Measurements from ENCODE around the gene SEL1L. TPM values are rescaled to one million over a fixed set of nuclear protein-coding genes. Genes with fewer than 3 reads are reported as not detected.
"Not testable (repeated sequence)": the region's sequence is repeated elsewhere in the genome, so short reads cannot be mapped to it uniquely, and the experiment has no call there.

Gene SEL1L
- polyA plus RNA-seq, 1 experiment, result 40.7 TPM

DNA sequence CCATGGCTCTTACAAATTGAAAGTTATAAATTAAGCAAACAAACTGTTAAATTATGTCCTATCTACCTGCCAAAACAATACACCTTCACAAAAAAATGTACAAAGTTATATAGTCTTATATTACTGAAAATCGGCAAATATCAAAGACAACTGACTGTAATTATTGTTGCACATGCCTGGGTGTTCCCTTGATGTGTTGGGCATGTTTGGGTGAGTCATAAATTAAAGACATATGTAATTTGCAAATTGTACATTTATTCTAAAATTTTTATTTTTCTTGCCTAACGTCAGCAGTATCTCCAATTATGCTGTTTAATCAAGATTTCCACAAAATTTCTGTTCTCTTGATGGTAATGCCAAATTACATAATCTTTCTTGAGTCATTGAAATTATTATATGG, 22.0 kb upstream of the SEL1L start:
- POLR2A ChIA-PET, result no interaction called here
- CTCF ChIA-PET, result no interaction called here
- Histone ChIP-seq H3K9me3 (ENCODE audit: control insufficient read depth, insufficient read depth, low read length) (no peaks in the 10 kb centered on the region), H3K27ac (ENCODE audit: low read depth, low read length) (no peak overlapping the region), H3K4me3 (ENCODE audit: low read depth, low read length) (no peak overlapping the region), H3K27me3 (ENCODE audit: control insufficient read depth, insufficient read depth, low read length) (no peaks in the 10 kb centered on the region)
- DNase-seq (ENCODE audit: low read depth, low spot score), result no peak
- TF ChIP-seq, protein P1, sequence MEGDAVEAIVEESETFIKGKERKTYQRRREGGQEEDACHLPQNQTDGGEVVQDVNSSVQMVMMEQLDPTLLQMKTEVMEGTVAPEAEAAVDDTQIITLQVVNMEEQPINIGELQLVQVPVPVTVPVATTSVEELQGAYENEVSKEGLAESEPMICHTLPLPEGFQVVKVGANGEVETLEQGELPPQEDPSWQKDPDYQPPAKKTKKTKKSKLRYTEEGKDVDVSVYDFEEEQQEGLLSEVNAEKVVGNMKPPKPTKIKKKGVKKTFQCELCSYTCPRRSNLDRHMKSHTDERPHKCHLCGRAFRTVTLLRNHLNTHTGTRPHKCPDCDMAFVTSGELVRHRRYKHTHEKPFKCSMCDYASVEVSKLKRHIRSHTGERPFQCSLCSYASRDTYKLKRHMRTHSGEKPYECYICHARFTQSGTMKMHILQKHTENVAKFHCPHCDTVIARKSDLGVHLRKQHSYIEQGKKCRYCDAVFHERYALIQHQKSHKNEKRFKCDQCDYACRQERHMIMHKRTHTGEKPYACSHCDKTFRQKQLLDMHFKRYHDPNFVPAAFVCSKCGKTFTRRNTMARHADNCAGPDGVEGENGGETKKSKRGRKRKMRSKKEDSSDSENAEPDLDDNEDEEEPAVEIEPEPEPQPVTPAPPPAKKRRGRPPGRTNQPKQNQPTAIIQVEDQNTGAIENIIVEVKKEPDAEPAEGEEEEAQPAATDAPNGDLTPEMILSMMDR (IDR thresholded peaks at IDR 0.05; ENCODE audit: low read depth, low read length), result no peak

DNA sequence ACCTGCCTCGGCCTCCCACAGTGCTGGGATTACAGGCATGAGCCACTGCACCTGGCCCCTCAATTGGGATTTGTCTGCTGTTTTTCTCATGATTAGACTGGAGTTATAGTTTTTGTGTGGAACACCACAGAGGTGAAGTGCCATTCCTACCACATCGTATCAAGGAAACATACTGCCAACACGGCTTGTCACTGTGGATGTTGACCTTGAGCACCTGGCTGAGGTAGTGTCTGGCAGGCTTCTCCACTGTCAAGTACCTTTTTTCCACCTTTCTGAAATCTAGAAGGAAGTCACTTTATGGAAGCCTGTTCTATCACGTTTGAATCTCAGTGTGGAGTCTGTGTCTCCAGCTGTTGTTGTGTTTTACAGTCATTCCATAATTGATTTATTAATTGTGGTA, 21.4 kb upstream of the SEL1L start:
- CTCF ChIA-PET, result no interaction called here
- Histone ChIP-seq H3K9me3 (ENCODE audit: control insufficient read depth, insufficient read depth, low read length) (no peaks in the 10 kb centered on the region), H3K4me3 (ENCODE audit: low read depth, low read length) (no peak overlapping the region), H3K27me3 (ENCODE audit: control insufficient read depth, insufficient read depth, low read length) (no peaks in the 10 kb centered on the region), H3K27ac (ENCODE audit: low read depth, low read length) (no peak overlapping the region)
- TF ChIP-seq, protein P1 (IDR thresholded peaks at IDR 0.05; ENCODE audit: low read depth, low read length), result no peak
- DNase-seq (ENCODE audit: low read depth, low spot score), result no peak
- POLR2A ChIA-PET, result no interaction called here

DNA sequence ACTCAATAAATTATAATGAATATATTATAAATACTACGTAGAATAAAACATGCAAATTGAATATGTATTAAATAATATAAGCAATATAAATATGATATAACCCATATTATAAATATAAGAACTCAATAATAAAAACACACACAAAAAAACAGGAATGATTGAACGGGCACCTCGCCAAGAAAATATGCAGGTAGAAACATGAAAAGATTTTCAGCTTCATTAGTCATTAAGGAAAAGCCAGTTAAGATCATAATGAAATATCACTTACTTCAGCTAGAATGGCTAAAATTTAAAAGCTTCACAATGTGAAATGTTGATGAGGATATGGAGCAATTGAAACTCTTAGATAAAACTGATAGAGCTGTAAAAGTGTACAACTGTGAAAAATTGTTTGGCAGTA, 17.8 kb upstream of the SEL1L start:
- H3K27ac ChIP-seq (ENCODE audit: low read depth, low read length), result no peak overlapping the region
- DNase-seq (ENCODE audit: low read depth, low spot score), result no peak
- CTCF ChIA-PET, result no interaction called here
- no peaks in the 10 kb centered on the region for H3K9me3 ChIP-seq (ENCODE audit: control insufficient read depth, insufficient read depth, low read length)
- TF ChIP-seq, protein P1 (IDR thresholded peaks at IDR 0.05; ENCODE audit: low read depth, low read length), result no peak
- no peaks in the 10 kb centered on the region for H3K27me3 ChIP-seq (ENCODE audit: control insufficient read depth, insufficient read depth, low read length)
- POLR2A ChIA-PET, result no interaction called here
- H3K4me3 ChIP-seq (ENCODE audit: low read depth, low read length), result no peak overlapping the region

DNA sequence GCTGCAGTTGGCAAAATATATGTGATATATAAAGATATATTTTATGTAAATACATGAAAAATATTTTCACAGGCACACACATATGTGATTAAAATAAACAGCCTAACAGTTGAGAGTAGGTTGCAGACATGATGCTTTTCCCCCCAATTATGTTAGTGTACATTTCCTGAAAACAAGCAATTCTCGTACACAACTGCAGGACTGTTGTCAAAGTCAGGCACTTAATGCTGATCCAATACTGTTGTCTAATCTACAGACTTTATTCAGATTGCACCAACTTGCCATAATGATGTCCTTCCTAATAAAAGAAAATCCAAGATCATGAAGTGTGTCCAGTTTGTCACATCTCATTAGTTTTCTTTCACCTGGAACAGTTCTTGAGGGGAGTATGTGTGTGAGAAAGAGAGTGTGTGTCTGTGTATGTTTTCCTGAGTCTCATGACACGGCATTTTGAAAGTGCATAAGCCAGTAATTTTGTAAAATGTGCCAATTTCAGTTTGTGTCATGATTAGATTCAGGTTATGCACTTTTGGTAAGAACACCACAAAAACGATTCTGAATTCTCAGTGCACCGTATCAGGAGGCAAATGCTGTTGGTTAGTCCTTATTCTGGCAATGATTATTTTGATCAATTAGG, 16.5 kb upstream of the SEL1L start:
- no peak overlapping the region for H3K4me3 ChIP-seq (ENCODE audit: low read depth, low read length)
- no peak overlapping the region for H3K27ac ChIP-seq (ENCODE audit: low read depth, low read length)
- ChIA-PET POLR2A (no interaction called here), CTCF (no interaction called here)
- TF ChIP-seq, protein P1 (IDR thresholded peaks at IDR 0.05; ENCODE audit: low read depth, low read length), result no peak
- no peaks in the 10 kb centered on the region for H3K27me3 ChIP-seq (ENCODE audit: control insufficient read depth, insufficient read depth, low read length)
- H3K9me3 ChIP-seq (ENCODE audit: control insufficient read depth, insufficient read depth, low read length), result no peaks in the 10 kb centered on the region
- DNase-seq (ENCODE audit: low read depth, low spot score), result no peak

DNA sequence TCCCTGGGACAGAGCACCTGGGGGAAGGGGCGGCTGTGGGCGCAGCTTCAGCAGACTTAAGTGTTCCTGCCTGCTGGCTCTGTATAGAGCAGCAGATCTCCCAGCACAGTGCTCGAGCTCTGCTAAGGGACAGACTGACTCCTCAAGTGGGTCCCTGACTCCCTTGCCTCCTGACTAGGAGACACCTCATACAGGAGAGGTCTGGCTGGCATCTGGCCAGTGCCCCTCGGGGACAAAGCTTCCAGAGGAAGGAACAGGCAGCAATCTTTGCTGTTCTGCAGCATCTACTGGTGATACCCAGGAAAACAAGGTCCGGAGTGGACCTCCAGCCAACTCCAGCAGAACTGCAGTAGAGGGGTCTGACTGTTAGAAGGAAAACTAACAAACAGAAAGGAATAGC, 7.6 kb upstream of the SEL1L start:
- H3K27me3 ChIP-seq (ENCODE audit: control insufficient read depth, insufficient read depth, low read length); H3K4me3 ChIP-seq (ENCODE audit: low read depth, low read length); DNase-seq (ENCODE audit: low read depth, low spot score); POLR2A ChIA-PET; CTCF ChIA-PET; H3K27ac ChIP-seq (ENCODE audit: low read depth, low read length); H3K9me3 ChIP-seq (ENCODE audit: control insufficient read depth, insufficient read depth, low read length): not testable (repeated sequence)

DNA sequence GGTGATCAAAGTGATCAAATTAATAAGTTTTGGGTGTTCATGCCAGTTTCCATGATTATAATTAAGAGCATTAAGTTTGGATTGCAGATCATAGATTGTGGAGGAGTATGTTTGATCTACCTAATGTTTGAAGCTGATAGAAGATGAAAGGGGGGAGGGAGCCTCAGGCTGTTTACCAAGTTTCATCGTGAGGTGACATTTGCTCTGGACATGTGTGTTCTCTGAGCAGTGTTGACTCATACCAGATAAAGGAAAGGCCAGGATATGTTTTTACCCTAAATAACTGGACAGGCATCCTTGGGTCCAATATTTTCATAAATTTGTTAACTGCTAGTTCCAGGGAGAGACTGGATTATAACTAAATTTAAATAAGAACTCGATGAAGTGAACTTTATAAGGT, 3.5 kb upstream of the SEL1L start:
- CTCF ChIA-PET, result no interaction called here
- DNase-seq (ENCODE audit: low read depth, low spot score), result no peak
- POLR2A ChIA-PET, result no interaction called here
- TF ChIP-seq, protein P1 (IDR thresholded peaks at IDR 0.05; ENCODE audit: low read depth, low read length), result no peak
- peaks cover 2% of the 10 kb centered on the region; the same call in 1 of the 2 replicates for H3K9me3 ChIP-seq (ENCODE audit: control insufficient read depth, insufficient read depth, low read length)
- no peak overlapping the region for H3K27ac ChIP-seq (ENCODE audit: low read depth, low read length)
- H3K4me3 ChIP-seq (ENCODE audit: low read depth, low read length), result no peak overlapping the region
- H3K27me3 ChIP-seq (ENCODE audit: control insufficient read depth, insufficient read depth, low read length), result no peaks in the 10 kb centered on the region

All from AG04450 (cell line).